ENCODE measurements around the gene PKP3. TPM values are rescaled to one million over a fixed set of nuclear protein-coding genes. Genes with fewer than 3 reads are reported as not detected.
A peak's percentile ranks its signal among the peaks of the same experiment; 100 is the strongest.
"Not testable (repeated sequence)": the region's sequence is repeated elsewhere in the genome, so short reads cannot be mapped to it uniquely, and the experiment has no call there.

The PKP3 gene, protein sequence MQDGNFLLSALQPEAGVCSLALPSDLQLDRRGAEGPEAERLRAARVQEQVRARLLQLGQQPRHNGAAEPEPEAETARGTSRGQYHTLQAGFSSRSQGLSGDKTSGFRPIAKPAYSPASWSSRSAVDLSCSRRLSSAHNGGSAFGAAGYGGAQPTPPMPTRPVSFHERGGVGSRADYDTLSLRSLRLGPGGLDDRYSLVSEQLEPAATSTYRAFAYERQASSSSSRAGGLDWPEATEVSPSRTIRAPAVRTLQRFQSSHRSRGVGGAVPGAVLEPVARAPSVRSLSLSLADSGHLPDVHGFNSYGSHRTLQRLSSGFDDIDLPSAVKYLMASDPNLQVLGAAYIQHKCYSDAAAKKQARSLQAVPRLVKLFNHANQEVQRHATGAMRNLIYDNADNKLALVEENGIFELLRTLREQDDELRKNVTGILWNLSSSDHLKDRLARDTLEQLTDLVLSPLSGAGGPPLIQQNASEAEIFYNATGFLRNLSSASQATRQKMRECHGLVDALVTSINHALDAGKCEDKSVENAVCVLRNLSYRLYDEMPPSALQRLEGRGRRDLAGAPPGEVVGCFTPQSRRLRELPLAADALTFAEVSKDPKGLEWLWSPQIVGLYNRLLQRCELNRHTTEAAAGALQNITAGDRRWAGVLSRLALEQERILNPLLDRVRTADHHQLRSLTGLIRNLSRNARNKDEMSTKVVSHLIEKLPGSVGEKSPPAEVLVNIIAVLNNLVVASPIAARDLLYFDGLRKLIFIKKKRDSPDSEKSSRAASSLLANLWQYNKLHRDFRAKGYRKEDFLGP
- under 1 TPM in 1 of 2 donors, not detected in 1; 0.12 TPM for total RNA-seq

- ATAC-seq (no peak), DNase-seq (ENCODE audit: low spot score in 2 of 2) (no peak)
- no peaks in the 10 kb centered on the region for H3K36me3 Mint-ChIP-seq
- H3K9me3 Mint-ChIP-seq, result peaks cover 0 to 4% of the 10 kb centered on the region in 2 donors
- no peak within 1 kb of the TSS for H3K27ac Mint-ChIP-seq
Observed at GRCh38 chr11:394034-394857, at the start of gene PKP3. Gene PKP3 (plus strand): TSS chr11:394209. CDS start chr11:394293, 84 bp downstream.

GRCh38 chr11:344836-345578 lies 49.0 kb upstream of the PKP3 start:
- Mint-ChIP-seq H3K27ac (no peak overlapping the region), H3K36me3 (no peaks in the 10 kb centered on the region), H3K9me3 (no peaks in the 10 kb centered on the region)
- DNase-seq (ENCODE audit: low spot score in 2 of 2), result no peak
- no peak for ATAC-seq

DNA sequence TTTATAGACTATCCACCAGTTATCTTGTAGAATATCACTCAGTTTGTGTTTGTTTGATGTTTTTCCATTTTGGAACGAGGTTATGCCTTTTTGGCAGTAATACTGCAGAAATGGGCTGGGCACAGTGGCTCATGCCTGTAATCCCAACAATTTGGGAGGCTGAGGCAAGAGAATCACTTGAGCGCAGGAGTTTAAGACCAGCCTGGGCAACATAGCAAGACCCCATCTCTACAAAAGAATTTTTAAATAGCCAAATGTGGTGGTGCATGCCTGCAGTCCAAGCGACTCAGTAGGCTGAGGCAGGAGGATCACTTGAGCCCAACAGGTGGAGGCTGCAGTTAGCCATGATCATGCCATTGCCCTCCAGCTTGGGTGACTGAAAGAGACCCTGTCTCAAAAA lies 47.5 kb upstream of the PKP3 start:
- H3K36me3 Mint-ChIP-seq, result no peaks in the 10 kb centered on the region
- H3K9me3 Mint-ChIP-seq, result no peaks in the 10 kb centered on the region
- ATAC-seq (no peak), DNase-seq (ENCODE audit: low spot score in 2 of 2) (no peak)
- no peak overlapping the region for H3K27ac Mint-ChIP-seq

DNA sequence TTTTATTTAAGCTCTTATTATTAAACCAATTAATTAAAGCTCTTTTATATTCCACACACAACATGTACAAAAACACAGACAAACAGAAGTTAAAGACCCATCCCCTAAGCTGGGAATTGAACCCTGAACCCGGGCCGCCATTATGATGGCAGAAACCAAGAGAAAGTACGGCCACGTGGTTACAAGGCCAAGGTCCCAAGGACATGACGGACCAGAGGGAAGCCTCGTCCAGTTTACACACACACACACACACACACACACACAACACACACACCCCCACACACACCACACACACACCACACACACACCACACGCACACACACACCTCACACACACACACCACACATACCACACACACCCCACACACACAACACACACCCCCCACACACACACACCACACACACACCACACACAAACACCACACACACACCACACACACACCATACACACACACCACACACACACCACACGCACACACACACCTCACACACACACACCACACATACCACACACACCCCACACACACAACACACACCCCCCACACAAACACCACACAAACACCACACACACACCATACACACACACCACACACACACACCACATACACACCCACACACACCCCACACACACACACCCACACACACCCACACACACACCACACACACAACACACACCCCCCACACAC lies 44.6 kb upstream of the PKP3 start:
- not testable (repeated sequence) for H3K9me3 Mint-ChIP-seq; DNase-seq (ENCODE audit: low spot score in 2 of 2); ATAC-seq

DNA sequence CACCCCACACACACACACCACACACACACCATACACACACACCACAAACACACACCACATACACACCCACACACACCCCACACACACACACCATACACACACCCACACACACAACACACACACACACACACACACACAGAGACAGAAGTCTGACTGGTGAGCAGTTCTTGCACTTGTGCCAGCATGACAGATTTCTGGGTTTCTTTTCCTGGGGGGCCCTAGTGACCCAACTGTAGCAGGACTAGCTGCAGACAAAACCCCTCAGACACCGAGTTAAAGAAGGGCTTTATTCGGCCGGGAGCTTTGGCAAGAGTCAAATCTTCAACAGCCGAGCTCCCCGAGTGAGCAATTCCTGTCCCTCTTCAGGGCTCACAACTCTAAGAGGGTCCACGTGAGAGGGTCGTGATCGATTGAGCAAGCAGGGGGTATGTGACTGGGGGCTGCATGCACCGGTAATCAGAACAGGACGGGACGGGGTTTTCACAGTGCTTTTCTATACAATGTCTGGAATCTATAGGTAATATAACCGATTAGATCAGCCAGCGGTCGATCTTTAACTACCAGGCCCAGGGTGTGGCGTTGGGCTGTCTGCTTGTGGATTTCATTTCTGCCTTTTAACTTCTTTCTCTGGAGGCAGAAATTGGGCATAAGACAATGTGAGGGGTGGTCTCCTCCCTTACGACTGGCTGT lies 43.8 kb upstream of the PKP3 start:
- DNase-seq (ENCODE audit: low spot score in 2 of 2); H3K9me3 Mint-ChIP-seq; H3K36me3 Mint-ChIP-seq; ATAC-seq: not testable (repeated sequence)
- H3K27ac Mint-ChIP-seq, result peak overlapping the region in 1 of 2 donors; percentile 34

More for the DNA sequence above, 44.6 kb upstream of the PKP3 start:
- not testable (repeated sequence) for H3K27ac Mint-ChIP-seq, H3K36me3 Mint-ChIP-seq

GRCh38 chr11:350723-351255 lies 43.2 kb upstream of the PKP3 start:
- no peaks in the 10 kb centered on the region for H3K9me3 Mint-ChIP-seq
- ATAC-seq, result no peak
- H3K36me3 Mint-ChIP-seq, result peaks cover 0 to 6% of the 10 kb centered on the region in 2 donors
- H3K27ac Mint-ChIP-seq, result peak overlapping the region; percentile 34 to 58
- no peak for DNase-seq (ENCODE audit: low spot score in 2 of 2)

DNA sequence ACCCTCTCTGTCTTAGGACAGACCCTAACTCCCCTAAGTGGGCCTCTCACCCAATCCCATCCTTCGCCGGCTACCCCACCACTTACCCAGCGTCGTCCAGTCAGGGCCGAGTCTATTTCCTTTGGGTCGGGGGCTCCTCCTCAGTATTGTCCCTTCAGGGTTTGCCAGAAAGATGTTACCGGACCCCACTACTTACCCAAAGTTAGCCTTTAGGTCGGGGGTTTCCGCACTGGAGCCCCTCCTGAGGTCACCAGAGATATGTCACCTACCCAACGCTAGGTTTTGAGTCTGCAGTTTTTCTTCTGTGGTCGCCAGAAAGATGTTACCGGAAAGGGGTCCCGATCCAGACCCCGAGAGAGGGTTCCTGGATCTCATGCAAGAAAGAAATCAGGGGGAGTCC lies 42.6 kb upstream of the PKP3 start:
- Mint-ChIP-seq H3K36me3 (peaks cover 0 to 6% of the 10 kb centered on the region in 2 donors), H3K9me3 (no peaks in the 10 kb centered on the region), H3K27ac (no peak overlapping the region)
- no peak for DNase-seq (ENCODE audit: low spot score in 2 of 2)
- ATAC-seq, result no peak

DNA sequence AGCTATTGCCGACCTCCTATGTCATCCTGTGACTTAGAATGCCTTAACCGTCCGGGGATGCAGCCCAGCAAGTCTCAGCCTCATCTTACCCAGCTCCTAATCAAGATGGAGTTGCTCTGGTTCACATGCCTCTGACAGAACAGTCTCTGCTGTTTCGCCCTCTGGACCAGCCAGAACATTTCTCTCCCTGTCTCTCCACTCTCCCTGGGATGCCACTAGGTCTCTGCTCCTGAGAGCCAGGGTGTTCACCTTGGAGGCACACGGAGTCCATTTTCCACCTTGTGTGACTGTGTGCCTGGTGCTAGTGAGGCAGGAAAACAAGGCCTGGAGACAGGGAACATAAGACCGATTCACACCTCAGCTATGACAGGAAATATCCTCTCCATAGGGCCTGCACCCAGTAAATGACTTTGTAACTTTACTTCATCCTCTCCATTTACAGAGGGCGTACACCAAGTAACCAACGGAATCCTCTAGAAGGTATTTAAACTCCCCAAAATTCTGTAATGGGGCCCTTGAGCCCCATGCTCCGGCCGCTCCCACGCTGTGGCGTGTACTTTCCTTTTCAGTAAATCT lies 41.5 kb upstream of the PKP3 start:
- Mint-ChIP-seq H3K36me3 (peaks cover 0 to 6% of the 10 kb centered on the region in 2 donors), H3K9me3 (no peaks in the 10 kb centered on the region), H3K27ac (peak overlapping the region; percentile 31 to 51)
- ATAC-seq (no peak), DNase-seq (ENCODE audit: low spot score in 2 of 2) (no peak)

DNA sequence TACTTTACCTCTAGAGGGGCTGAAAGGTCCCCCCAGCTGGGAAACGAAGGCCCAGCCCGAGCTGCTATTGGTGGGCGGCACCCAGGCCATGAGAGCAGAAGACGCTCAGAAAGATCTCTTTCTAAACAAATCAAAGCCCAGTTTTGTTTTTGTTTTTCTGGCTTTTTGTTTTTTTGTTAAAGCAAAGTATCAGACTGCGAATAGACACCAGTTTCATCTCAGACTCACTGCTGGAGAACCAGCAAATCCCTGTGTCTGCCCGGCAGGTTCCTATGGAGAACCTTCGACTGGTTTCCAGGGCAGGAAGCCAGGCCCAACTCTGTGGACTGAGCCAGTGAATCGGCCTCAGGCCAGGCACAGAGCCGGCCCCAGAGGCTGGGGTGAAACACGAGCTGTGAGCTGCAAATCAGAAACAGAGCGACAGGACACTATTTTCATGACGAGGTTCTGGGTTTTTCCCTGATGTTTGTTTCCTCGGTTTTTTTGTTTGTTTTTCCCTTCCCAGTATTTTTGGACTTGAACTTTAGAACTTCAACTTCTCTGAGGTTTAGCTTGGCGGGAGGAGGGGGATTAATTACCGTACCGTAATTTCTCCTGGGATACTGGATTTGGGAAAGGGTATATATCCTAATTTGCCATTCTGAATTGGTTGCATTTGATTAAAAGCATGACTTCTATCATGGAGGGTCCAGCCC lies 40.7 kb upstream of the PKP3 start:
- ATAC-seq (no peak), DNase-seq (ENCODE audit: low spot score in 2 of 2) (no peak)
- H3K27ac Mint-ChIP-seq, result peak overlapping the region; percentile 51 to 62
- no peaks in the 10 kb centered on the region for H3K9me3 Mint-ChIP-seq
- peaks cover 0 to 6% of the 10 kb centered on the region in 2 donors for H3K36me3 Mint-ChIP-seq

DNA sequence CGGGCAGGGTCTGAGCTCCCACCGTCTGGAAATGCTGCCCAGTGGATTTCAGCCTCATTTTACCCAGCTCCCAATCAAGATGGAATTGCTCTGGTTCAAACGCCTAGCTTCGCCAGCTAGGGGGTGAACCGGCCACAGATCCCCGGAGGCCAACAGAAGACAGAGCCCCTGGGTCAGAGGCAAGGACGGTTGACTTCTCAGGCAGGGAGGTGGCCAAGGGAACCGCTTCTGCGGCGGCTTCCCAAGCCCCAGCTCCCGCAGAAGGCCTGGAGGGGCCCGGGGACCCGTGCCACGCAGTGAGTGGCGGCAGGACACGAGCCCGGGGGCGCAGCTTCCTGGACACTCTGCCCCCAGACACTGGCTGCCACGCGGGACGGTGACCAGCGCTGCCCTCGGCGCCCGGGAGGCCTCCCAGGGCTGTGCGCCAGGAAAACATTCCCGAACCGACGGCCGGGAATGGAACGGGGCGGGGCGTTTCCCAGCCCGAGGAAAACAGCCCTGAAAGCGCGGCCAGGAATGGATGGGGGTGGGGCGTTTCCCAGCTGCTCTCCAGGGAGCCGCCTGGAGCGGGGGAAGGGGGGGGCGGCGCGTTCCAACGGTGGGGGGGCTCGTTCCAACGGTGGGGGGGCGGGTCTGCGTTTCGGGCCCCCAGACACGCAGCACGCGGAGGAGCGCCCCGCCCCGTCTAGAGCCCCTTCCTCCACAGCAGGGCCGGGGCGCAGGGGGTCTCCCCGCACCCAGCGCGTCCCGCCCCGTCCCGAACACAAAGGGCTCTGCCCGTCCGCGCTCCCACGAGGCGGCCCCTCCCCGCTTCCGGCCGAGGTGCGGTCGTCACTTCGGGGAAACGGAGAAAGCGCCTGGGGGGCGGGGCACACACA lies 38.2 kb upstream of the PKP3 start:
- DNase-seq (ENCODE audit: low spot score in 2 of 2), result peak; percentile 89 to 91
- peak; percentile 77 to 84 for ATAC-seq
- Mint-ChIP-seq H3K27ac (peak overlapping the region; percentile 94 to 98), H3K36me3 (peaks cover 0 to 6% of the 10 kb centered on the region in 2 donors), H3K9me3 (no peaks in the 10 kb centered on the region)

- no peak for ATAC-seq
- DNase-seq (ENCODE audit: low spot score in 2 of 2), result no peak
- H3K27ac Mint-ChIP-seq, result no peak overlapping the region
- peaks cover 0 to 12% of the 10 kb centered on the region in 2 donors for H3K36me3 Mint-ChIP-seq
- peaks cover 0 to 6% of the 10 kb centered on the region in 2 donors for H3K9me3 Mint-ChIP-seq
Observed at GRCh38 chr11:356610-357009, 37.4 kb upstream of the PKP3 start.

DNA sequence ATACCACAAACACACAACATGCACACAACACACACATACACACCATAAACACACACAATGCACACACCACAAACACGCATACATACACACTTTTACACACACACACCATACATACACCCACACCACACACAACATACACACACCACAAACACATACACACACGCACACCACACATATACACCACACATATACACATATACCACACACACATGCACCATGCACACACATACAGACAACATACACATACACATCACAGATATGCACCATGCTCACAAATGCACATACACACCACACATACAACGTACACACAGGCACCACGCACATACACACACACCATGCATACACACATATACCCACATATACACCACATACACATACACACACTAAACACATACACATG lies 36.4 kb upstream of the PKP3 start:
- no peak overlapping the region for H3K27ac Mint-ChIP-seq
- DNase-seq (ENCODE audit: low spot score in 2 of 2) (no peak), ATAC-seq (no peak)
- H3K9me3 Mint-ChIP-seq, result peaks cover 0 to 6% of the 10 kb centered on the region in 2 donors
- H3K36me3 Mint-ChIP-seq, result peaks cover 0 to 12% of the 10 kb centered on the region in 2 donors

- no peak for ATAC-seq
- H3K27ac Mint-ChIP-seq, result no peak overlapping the region
- peaks cover 0 to 6% of the 10 kb centered on the region in 2 donors for H3K9me3 Mint-ChIP-seq
- H3K36me3 Mint-ChIP-seq, result peaks cover 0 to 12% of the 10 kb centered on the region in 2 donors
- DNase-seq (ENCODE audit: low spot score in 2 of 2), result no peak
Observed at GRCh38 chr11:358129-358800, 35.7 kb upstream of the PKP3 start.
